Right lobe of liver (tissue), 4 donors: ENCODE results near the gene JAM3.

ENCODE experiments used
- POLR2A ChIP-seq: fragments of 450-650 bp; IDR thresholded peaks from one replicate; pipeline ENCODE4 v1.6.1; 2017; ENCODE audit warnings: antibody characterized with exemption, mild to moderate bottlenecking
- TF ChIP-seq, protein P1 (sequence below), 4 donors: fragments of 200-600 bp in 3 of 4; fragments of 450-650 bp in 1 of 4; IDR thresholded peaks; one replicate each; pipeline versions ENCODE4 v1.5.1 to v1.8.0; 2016 to 2022; ENCODE audit warnings: antibody characterized with exemption in 4 of 4, mild to moderate bottlenecking in 2 of 4
- donor health status: DM: no; HTN: no; CAD: no.
- donor health status: DM: no; HTN: no; CAD: no.
- donor health status: DM: no; HTN: yes; CAD: no.

DNA sequence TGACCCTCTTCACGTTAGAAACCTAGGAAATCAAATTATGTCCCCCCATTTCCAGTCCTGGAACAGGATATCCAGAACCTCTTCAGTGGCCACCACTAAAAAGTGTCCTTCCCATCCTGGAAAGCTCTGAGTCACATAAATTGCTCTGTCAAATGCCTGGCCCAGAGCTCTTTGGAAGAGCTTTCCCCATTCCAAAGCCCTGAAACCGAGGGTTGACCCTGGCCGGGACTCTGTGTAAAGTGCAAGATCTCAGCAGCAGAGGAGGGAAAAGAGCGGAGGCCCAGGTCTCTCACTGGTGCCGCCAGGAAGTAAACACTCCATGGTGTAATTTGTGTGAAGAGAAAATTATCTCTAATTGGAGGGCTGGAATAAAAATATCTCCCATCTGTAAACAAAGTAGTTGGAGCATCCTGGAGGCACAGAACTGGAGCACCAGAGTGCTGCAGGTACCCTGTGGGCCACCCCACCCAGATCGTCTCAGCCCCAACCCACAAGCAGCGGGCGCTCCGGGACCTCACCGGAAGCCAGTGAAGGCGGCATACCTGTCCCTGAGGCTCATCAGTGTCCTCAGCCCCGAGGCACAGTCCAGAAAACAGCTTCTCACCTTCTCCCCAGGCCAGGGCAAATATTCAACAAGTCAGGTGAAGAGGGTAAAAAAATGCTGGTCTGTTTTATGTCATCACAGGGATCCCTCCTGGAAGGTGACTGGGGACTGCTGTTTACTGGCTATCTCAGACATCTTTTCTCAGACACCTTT, 4.7 kb upstream of the JAM3 start:
- TF ChIP-seq, protein P1, sequence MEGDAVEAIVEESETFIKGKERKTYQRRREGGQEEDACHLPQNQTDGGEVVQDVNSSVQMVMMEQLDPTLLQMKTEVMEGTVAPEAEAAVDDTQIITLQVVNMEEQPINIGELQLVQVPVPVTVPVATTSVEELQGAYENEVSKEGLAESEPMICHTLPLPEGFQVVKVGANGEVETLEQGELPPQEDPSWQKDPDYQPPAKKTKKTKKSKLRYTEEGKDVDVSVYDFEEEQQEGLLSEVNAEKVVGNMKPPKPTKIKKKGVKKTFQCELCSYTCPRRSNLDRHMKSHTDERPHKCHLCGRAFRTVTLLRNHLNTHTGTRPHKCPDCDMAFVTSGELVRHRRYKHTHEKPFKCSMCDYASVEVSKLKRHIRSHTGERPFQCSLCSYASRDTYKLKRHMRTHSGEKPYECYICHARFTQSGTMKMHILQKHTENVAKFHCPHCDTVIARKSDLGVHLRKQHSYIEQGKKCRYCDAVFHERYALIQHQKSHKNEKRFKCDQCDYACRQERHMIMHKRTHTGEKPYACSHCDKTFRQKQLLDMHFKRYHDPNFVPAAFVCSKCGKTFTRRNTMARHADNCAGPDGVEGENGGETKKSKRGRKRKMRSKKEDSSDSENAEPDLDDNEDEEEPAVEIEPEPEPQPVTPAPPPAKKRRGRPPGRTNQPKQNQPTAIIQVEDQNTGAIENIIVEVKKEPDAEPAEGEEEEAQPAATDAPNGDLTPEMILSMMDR (IDR thresholded peaks at IDR 0.05): no peak
- TF ChIP-seq POLR2A: no peak
